Measurements from ENCODE around the gene BLVRB. TPM values are rescaled to one million over a fixed set of nuclear protein-coding genes. Genes with fewer than 3 reads are reported as not detected.

BLVRB gene
- total and polyA plus RNA-seq, 9 of the 15 experiments (the other 6 are each of a cell fraction or from before 2014, with no cell fraction given), result 81.1 to 749 (median 331) TPM

DNA sequence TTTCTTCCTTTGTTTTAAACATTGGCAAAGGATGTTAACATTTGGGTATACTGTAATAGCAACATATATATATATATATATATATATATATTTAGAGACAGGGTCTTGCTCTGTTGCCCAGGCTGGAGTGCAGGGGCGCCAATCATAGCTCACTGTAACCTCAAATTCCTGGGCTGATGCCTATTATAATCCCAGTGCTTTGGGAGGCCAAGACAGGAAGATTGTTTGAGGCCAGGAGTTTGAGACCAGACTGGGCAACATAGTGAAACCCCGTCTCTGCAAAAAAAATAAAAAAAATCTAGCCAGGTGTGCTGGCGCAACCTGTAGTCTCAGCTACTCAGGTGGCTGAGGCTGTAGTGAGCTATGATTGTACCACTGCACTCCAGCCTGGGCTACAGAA lies 5.4 kb downstream of the BLVRB start:
- Histone ChIP-seq H2AFZ (ENCODE audit: low read depth, low read length) (no peak overlapping the region), H3K79me2 (ENCODE audit: control insufficient read depth, insufficient read depth, low read length) (peaks cover 67% of the 10 kb centered on the region), H3K4me3 (no peak overlapping the region), H3K4me2 (ENCODE audit: insufficient read depth, low read length) (no peak overlapping the region), H3K4me1 (replicated peaks in 1 of 2; ENCODE audit: control insufficient read depth in 2 of 2, insufficient read depth in 2 of 2, low read length in 2 of 2) (peaks cover 12 to 28% of the 10 kb centered on the region in 2 experiments; a peak in 4 of 5 replicates), H3K9ac (ENCODE audit: insufficient read depth in 1 of 2, low read depth in 2 of 2, low read length in 2 of 2) (no peak overlapping the region), H3K27ac (ENCODE audit: extremely low read depth, low read depth, low read length) (no peak overlapping the region), H3K36me3 (ENCODE audit: control insufficient read depth, insufficient read depth, low read length) (peaks cover 56% of the 10 kb centered on the region), H4K20me1 (replicated peaks; ENCODE audit: control insufficient read depth, insufficient read depth, low read length) (peaks cover 7% of the 10 kb centered on the region), H3K9me1 (ENCODE audit: control insufficient read depth, insufficient read depth, low read length) (peaks cover 4% of the 10 kb centered on the region), H3K27me3 (ENCODE audit: control insufficient read depth in 2 of 2, insufficient read depth in 2 of 2, low read length in 2 of 2) (no peaks in the 10 kb centered on the region), H3K9me3 (replicated peaks; ENCODE audit: control insufficient read depth, insufficient read depth, low read depth, low read length) (no peaks in the 10 kb centered on the region)
- in situ Hi-C loops (cut with MboI), result no loop called here
- ChIA-PET POLR2A (interaction anchor here (1.1 to 1.7 kb wide), 3 partner anchors 13 to 321 kb away, joined by 4 to 6 read pairs (median 5); no protein-coding TSS in a partner anchor), CTCF (ENCODE audit: low intra/inter-chr PET ratio) (no interaction called here)
- DNase-seq (ENCODE audit: extremely low read depth in 1 of 4, low spot score in 3 of 4) (no peak), FAIRE-seq (no peak), ATAC-seq (no peak)
- 90% methylated on average over 3 of the region's 3 CpGs for WGBS (ENCODE audit: insufficient coverage, low coverage, missing lambda C conversion rate)
- intact Hi-C loops (cut with micrococcal nuclease), result no loop called here
- BruUV-seq (replicated peaks), result no TSS peak
- TF ChIP-seq YY1 (IDR thresholded peaks at IDR 0.05; ENCODE audit: borderline replicate concordance in 1 of 3, control insufficient read depth in 1 of 3, extremely low read depth in 1 of 3, insufficient read depth in 3 of 3, insufficient read length in 1 of 3, insufficient replicate concordance in 2 of 3, low read depth in 1 of 3, low read length in 2 of 3) (no peak), MAX (CRISPR knock-in tag; IDR thresholded peaks at IDR 0.05) (no peak), ZNF445 (CRISPR knock-in tag; IDR thresholded peaks at IDR 0.05; ENCODE audit: low read depth) (no peak), NFXL1 (CRISPR knock-in tag; IDR thresholded peaks at IDR 0.05) (no peak), ZNF778 (CRISPR knock-in tag; IDR thresholded peaks at IDR 0.05) (no peak), ZNF77 (CRISPR knock-in tag; IDR thresholded peaks at IDR 0.05) (no peak), THAP7 (CRISPR knock-in tag; IDR thresholded peaks at IDR 0.05) (no peak), HDAC3 (IDR thresholded peaks at IDR 0.05; ENCODE audit: borderline replicate concordance, partially characterized antibody) (no peak), U2AF1 (optimal IDR thresholded peaks at IDR 0.05; ENCODE audit: low read depth, low read length) (no peak), CREBBP (IDR thresholded peaks at IDR 0.05; ENCODE audit: low read depth, low read length) (no peak), MEIS2 (IDR thresholded peaks at IDR 0.05; ENCODE audit: partially characterized antibody) (no peak)
- TF ChIP-seq, protein P1, sequence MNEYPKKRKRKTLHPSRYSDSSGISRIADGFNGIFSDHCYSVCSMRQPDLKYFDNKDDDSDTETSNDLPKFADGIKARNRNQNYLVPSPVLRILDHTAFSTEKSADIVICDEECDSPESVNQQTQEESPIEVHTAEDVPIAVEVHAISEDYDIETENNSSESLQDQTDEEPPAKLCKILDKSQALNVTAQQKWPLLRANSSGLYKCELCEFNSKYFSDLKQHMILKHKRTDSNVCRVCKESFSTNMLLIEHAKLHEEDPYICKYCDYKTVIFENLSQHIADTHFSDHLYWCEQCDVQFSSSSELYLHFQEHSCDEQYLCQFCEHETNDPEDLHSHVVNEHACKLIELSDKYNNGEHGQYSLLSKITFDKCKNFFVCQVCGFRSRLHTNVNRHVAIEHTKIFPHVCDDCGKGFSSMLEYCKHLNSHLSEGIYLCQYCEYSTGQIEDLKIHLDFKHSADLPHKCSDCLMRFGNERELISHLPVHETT (CRISPR knock-in tag; conservative IDR thresholded peaks at IDR 0.05 in 1 of 2, IDR thresholded peaks at IDR 0.05 in 1 of 2), result no peak
- TF ChIP-seq, protein P2, sequence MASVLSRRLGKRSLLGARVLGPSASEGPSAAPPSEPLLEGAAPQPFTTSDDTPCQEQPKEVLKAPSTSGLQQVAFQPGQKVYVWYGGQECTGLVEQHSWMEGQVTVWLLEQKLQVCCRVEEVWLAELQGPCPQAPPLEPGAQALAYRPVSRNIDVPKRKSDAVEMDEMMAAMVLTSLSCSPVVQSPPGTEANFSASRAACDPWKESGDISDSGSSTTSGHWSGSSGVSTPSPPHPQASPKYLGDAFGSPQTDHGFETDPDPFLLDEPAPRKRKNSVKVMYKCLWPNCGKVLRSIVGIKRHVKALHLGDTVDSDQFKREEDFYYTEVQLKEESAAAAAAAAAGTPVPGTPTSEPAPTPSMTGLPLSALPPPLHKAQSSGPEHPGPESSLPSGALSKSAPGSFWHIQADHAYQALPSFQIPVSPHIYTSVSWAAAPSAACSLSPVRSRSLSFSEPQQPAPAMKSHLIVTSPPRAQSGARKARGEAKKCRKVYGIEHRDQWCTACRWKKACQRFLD (CRISPR knock-in tag; IDR thresholded peaks at IDR 0.05), result no peak
- TF ChIP-seq, protein P3, sequence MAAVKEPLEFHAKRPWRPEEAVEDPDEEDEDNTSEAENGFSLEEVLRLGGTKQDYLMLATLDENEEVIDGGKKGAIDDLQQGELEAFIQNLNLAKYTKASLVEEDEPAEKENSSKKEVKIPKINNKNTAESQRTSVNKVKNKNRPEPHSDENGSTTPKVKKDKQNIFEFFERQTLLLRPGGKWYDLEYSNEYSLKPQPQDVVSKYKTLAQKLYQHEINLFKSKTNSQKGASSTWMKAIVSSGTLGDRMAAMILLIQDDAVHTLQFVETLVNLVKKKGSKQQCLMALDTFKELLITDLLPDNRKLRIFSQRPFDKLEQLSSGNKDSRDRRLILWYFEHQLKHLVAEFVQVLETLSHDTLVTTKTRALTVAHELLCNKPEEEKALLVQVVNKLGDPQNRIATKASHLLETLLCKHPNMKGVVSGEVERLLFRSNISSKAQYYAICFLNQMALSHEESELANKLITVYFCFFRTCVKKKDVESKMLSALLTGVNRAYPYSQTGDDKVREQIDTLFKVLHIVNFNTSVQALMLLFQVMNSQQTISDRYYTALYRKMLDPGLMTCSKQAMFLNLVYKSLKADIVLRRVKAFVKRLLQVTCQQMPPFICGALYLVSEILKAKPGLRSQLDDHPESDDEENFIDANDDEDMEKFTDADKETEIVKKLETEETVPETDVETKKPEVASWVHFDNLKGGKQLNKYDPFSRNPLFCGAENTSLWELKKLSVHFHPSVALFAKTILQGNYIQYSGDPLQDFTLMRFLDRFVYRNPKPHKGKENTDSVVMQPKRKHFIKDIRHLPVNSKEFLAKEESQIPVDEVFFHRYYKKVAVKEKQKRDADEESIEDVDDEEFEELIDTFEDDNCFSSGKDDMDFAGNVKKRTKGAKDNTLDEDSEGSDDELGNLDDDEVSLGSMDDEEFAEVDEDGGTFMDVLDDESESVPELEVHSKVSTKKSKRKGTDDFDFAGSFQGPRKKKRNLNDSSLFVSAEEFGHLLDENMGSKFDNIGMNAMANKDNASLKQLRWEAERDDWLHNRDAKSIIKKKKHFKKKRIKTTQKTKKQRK (IDR thresholded peaks at IDR 0.05; ENCODE audit: borderline replicate concordance, low read depth, low read length), result no peak

Measured in K562 (cell line).